Psoas muscle (tissue), 8 donors: ENCODE data around the gene TRIM52. TPM values are rescaled to one million over a fixed set of nuclear protein-coding genes. Genes with fewer than 3 reads are reported as not detected.

Experiments used
- ATAC-seq, 4 donors: fragments of 200-7000 bp; cut with Tn5 transposase; one replicate each; pipeline ENCODE4 v1.9.1; 2020; ENCODE audit warnings: moderate library complexity in 3 of 4, mild to moderate bottlenecking in 2 of 4
- DNase-seq, 2 donors: peaks; one replicate each; pipeline ENCODE4 v3.0.0-alpha.2; 2020
- H3K27ac ChIP-seq: fragments of 200-600 bp; one replicate; pipeline ENCODE4 v1.8.0; 2022
- H3K27me3 ChIP-seq, 3 donors: fragments of 200-600 bp in 1 of 3; one replicate each; pipeline versions ENCODE4 v1.6.1 to v1.8.0; 2013 to 2022; ENCODE audit warnings: low read length in 2 of 3, mild to moderate bottlenecking in 2 of 3, moderate library complexity in 1 of 3; ENCODE audit not compliant: insufficient read depth in 3 of 3
- H3K36me3 ChIP-seq, 2 donors: fragments of 200-600 bp in 1 of 2; one replicate each; pipeline versions ENCODE4 v1.6.1 to v1.8.0; 2013 to 2022; ENCODE audit warnings: low read depth in 1 of 2, mild to moderate bottlenecking in 1 of 2, moderate library complexity in 1 of 2; ENCODE audit not compliant: insufficient read depth in 1 of 2
- H3K4me1 ChIP-seq: fragments of 200-600 bp; one replicate; pipeline ENCODE4 v1.8.0; 2022
- H3K4me3 ChIP-seq: fragments of 200-600 bp; one replicate; pipeline ENCODE4 v1.8.0; 2022; ENCODE audit warnings: mild to moderate bottlenecking
- H3K9me3 ChIP-seq: fragments of 200-600 bp; one replicate; pipeline ENCODE4 v1.8.0; 2022
- CTCF ChIP-seq: fragments of 200-600 bp; IDR thresholded peaks from one replicate; pipeline ENCODE4 v1.8.0; 2022; ENCODE audit warnings: antibody characterized with exemption
- WGBS, 3 donors: extraction: QIAGEN DNeasy Blood & Tissue Kit; methylation state at CpG; one replicate each; pipeline versions ENCODE4 v1.1.6 to v1.1.7; 2013; 5-methylcytosine and 5-hydroxymethylcytosine counted together
- intact Hi-C, 2 donors: fragments of 100-400 bp; cut with DNase I; formaldehyde crosslinking; loops; one replicate each; pipeline versions ENCODE4 v1.11.0 to v1.14.2; 2022
- polyA plus RNA-seq, 3 donors: library from polyadenylated mRNA; stranded (reverse); fragments of 200-250 nt; gene quantifications; one replicate each; pipeline ENCODE4 v1.2.3, GENCODE V29; 2013
- total RNA-seq, 4 donors: library from RNA; stranded (reverse); fragmentation: NEBNext Ultra II Directional in 2 of 4; extraction: Animal tissue kit (Norgen Biotek cat#: 25700) in 2 of 4; gene quantifications; one replicate each; pipeline versions ENCODE4 v1.2.1 to v1.2.4, GENCODE V29; 2021 to 2023
- donor health status: healthy with polysubstance abuse.
- donor health status: DM: no; HTN: no; CAD: no; lungs with moderate emphysema.
- donor health status: Bipolar disorder and iron deficiency.
- donor health status: healthy.
- donor health status: DM: yes; HTN: yes; CAD: no.
- donor health status: DM: no; HTN: no; CAD: no.
- donor health status: DM: no; HTN: no; CAD: no.
- donor health status: DM: yes; HTN: yes; CAD: no.

TRIM52 gene
- total and polyA plus RNA-seq, 7 donors, result 1.5 to 17.6 (median 4.9) TPM

DNA sequence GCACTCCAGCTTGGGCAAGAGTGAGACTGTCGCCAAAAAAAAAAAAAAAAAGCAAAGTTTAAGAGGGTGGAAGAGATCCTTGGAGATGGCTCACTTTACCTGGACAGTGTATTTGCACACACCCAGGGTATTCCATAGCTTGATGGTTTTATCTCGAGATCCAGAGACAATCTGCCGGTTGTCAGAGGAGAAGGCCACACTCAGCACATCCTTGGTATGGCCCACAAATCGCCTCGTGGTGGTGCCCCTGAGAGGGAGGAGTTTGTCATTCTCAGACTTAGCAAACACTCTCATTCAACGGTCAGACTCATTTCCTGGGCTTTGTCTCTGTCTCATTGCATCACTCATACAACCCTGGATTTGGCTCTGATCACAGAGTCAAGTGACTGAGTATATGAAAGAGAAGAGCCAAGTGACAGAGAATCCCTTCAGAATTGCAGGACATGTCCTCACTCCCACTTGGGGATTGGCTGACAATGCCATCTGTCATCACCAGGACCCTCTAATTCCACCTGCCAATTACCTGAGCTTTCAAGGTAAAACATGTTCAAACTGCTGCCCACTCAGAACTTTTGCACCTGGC, 19.5 kb downstream of the TRIM52 start:
- H3K27ac ChIP-seq, result peak overlapping the region; percentile 98
- no peaks in the 10 kb centered on the region for H3K9me3 ChIP-seq
- peaks cover 32% of the 10 kb centered on the region for H3K4me1 ChIP-seq
- H3K36me3 ChIP-seq, result peaks cover 12 to 59% of the 10 kb centered on the region in 2 donors
- DNase-seq (peak in 1 of 2 donors; percentile 68), ATAC-seq (peak; percentile 4 to 43 (median 38))
- TF ChIP-seq CTCF, result no peak
- peak overlapping the region; percentile 95 for H3K4me3 ChIP-seq
- H3K27me3 ChIP-seq, result no peaks in the 10 kb centered on the region
- 36 to 49% (median 44%) methylated on average over 6 of the region's 6 CpGs for WGBS, 3 donors
- intact Hi-C loops, result no loop called here

GRCh38 chr5:181239062-181239663, 21.8 kb downstream of the TRIM52 start:
- no peaks in the 10 kb centered on the region for H3K9me3 ChIP-seq
- no peak for TF ChIP-seq CTCF
- H3K4me3 ChIP-seq, result no peak overlapping the region
- no peak overlapping the region for H3K27ac ChIP-seq
- H3K27me3 ChIP-seq, result no peaks in the 10 kb centered on the region
- DNase-seq (no peak), ATAC-seq (no peak)
- peaks cover 16 to 82% of the 10 kb centered on the region in 2 donors for H3K36me3 ChIP-seq
- intact Hi-C loops, result no loop called here
- H3K4me1 ChIP-seq, result peaks cover 20% of the 10 kb centered on the region
- WGBS, 3 donors, result 81 to 90% (median 86%) methylated on average over 9 of the region's 9 CpGs

DNA sequence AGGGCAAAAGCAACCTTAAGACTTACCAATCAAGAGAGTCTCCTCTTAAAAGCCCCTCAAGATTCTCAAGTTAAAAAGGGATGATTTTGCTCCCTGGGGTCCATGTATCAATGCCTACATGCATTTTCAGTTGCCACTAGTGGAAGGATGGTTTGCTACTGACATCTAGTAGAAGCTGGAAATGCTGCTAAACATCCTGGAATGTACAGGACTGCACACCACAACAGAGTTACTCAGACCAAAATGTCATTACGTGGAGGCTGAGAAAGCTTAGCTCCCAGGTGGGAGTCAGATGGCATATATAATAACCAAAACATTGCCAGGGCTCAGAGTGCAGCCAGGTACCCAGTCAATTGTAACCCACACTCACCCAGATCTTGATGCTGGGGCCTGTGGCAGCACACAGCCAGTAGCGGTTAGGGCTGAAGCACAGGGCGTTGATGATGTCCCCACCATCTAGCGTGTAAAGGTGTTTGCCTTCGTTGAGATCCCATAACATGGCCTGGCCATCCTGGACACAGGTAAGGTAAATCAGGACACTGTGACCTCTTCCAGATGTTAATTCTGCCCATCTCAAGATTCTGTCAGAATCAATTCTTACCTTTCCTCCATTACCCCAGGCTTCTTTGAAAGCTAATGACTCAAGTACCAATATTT, 23.1 kb downstream of the TRIM52 start:
- Histone ChIP-seq H3K4me3 (no peak overlapping the region), H3K27me3 (no peaks in the 10 kb centered on the region), H3K36me3 (peaks cover 16 to 95% of the 10 kb centered on the region in 2 donors), H3K27ac (no peak overlapping the region), H3K4me1 (peaks cover 19% of the 10 kb centered on the region), H3K9me3 (no peaks in the 10 kb centered on the region)
- intact Hi-C loops, result no loop called here
- DNase-seq, result no peak
- TF ChIP-seq CTCF, result no peak
- no peak for ATAC-seq
- WGBS, 3 donors, result 86 to 89% (median 87%) methylated on average over 5 of the region's 5 CpGs

DNA sequence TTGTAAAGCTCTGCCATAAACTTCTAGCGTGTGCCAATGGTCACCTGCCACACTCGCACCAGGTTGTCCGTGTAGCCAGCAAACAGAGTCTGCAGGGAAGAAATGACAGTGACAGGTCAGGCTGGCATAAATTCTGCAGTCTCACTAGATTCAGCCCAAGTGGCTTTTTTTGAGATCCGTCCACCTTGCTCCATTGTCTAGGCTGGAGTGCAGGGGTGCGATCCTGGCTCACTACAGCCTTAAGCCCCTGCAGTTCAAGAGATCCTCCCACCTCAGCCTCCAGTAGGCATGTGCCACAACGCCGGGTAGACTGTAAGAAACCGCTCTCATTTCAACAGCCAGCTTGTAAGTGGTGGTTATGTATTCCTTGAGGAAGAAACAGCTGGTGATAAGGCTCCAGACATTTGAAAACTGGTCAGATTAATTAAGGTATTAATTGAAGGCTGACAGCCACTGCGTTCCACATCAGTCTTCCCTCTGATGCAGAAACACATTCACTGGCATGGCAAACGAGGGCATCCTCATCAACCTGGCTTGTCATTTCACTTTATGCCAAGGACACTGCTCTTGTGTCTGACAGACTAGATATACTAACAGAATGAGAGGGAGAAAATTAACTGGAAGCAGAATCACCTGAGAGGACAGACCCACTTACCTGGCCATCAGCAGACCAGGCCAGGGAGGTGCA, 23.8 kb downstream of the TRIM52 start:
- no peak overlapping the region for H3K4me3 ChIP-seq
- intact Hi-C loops, result no loop called here
- H3K27me3 ChIP-seq, result no peaks in the 10 kb centered on the region
- H3K27ac ChIP-seq, result no peak overlapping the region
- peaks cover 12% of the 10 kb centered on the region for H3K4me1 ChIP-seq
- peaks cover 16 to 100% of the 10 kb centered on the region in 2 donors for H3K36me3 ChIP-seq
- 80 to 87% (median 83%) methylated on average over 10 of the region's 10 CpGs for WGBS, 3 donors
- no peaks in the 10 kb centered on the region for H3K9me3 ChIP-seq
- ATAC-seq (no peak), DNase-seq (no peak)
- no peak for TF ChIP-seq CTCF
